Fibroblast of skin of left quadriceps (primary cell): ENCODE measurements around the gene ZDHHC11.
"Not testable (repeated sequence)": the region's sequence is repeated elsewhere in the genome, so short reads cannot be mapped to it uniquely, and the experiment has no call there.

Source experiments
- DNase-seq, 2 experiments: peaks; one replicate each; pipeline ENCODE4 v3.0.0-alpha.2; 2013; ENCODE audit warnings: low read depth in 2 of 2

ZDHHC11 gene

GRCh38 chr5:878677-879076 lies 27.9 kb upstream of the ZDHHC11 start:
- DNase-seq = not testable (repeated sequence)

- no peak for DNase-seq
Observed at GRCh38 chr5:878125-878524, 27.3 kb upstream of the ZDHHC11 start.

GRCh38 chr5:876398-877365 lies 25.9 kb upstream of the ZDHHC11 start:
- no peak for DNase-seq

DNA sequence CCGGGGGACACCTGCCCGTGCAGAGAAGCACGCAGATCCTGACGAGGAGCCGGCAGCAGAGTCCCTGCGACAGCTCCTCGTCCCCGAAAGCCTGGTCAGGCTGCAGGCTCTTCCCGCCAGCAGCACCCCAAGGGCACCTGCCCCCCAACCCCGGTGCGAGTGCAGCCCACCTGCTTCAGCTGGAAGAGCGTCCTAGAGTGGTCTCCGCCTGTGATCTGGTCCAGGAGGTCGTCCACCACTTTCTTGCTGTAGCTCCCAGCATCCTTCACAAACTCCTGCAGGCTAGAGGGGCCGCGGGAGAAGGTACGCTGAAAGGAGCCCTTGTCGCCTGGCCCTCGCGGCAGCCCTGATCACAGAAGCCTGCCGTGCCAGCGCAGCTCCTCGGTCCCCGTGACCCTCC lies 25.1 kb upstream of the ZDHHC11 start:
- no peak for DNase-seq

DNA sequence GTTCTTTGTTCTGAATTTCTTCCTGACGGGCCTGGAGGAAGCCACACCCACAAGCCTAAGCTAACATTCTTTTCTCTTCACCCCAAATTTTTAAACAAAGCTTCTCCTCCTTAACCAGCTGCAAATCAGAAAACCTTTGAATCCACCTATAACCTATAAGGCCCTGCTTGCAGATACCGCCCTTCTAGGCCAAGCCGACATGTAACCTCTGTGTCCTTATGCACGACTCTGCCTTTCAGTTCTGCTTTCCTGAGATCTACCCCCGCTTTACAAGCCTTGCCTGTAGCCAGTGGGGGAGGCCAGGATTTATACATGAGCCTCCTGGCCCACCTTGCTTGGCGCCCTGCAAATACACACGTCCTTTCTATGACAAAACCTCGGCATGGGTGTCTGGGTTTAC lies 22.5 kb upstream of the ZDHHC11 start:
- DNase-seq = no peak

DNA sequence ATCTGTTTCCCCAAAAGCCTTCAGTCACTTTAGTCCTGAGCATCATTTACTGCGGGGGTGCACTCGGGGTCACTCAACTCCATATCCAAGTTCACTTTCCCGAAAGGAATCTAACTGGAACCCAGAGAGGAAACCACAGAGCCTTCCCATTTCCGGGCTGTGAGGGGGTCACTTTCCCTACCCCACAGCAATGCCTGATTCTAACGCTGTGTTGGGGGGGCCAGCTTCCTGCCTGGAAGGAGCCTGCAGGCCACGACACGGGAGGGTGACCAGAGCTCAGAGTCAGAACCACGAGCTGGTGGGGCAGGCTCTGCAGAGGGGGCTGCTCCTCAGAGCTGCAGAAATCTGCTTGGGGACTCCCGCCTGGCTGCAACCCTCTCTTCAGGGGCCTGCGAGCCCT lies 21.5 kb upstream of the ZDHHC11 start:
- DNase-seq = no peak

GRCh38 chr5:871596-872298 lies 21.0 kb upstream of the ZDHHC11 start:
- no peak for DNase-seq

DNA sequence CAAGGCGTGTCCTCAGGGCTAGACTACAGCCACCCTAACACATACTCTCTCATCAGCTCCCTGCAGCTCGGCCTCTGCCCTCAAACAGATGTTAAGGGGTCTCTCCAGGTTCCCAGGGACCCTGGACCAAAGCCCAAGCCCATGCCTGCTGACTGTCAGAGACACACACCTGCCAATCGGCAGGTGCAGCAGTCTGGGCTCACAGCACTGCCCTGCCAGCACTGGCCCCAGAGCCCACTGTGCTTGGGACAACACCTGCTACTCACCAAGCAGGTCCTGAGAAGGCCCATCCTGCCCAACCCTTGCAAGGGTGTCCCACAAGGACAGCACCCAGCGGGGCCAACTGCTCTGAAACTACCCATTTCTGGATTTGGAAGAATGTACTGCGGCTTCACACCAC lies 20.2 kb upstream of the ZDHHC11 start:
- no peak for DNase-seq

- DNase-seq = no peak
Observed at GRCh38 chr5:868428-869135, 17.8 kb upstream of the ZDHHC11 start.

- DNase-seq = no peak
Observed at GRCh38 chr5:867300-867870, 16.6 kb upstream of the ZDHHC11 start.

DNA sequence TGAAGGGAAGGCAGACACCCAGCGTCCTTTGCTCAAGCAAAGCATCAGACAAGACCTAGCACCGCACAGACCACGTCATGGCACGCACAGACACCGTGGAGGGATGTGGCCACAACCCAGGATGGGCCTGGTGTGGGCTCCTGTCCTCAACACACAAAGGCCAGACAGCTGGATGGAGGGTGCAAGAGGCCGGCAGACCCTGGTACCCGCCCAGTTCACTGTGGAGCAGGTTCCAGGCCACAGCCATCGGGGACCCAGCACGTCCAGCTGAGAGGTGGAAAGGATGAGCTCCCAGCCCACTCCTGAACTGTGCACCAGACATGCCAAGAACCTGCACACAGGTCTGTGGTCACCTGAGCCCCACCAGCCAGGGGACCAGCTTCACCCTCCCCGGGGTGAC lies 15.0 kb upstream of the ZDHHC11 start:
- no peak for DNase-seq

GRCh38 chr5:865168-865521 lies 14.4 kb upstream of the ZDHHC11 start:
- DNase-seq = no peak

GRCh38 chr5:864492-865167 lies 13.8 kb upstream of the ZDHHC11 start:
- no peak for DNase-seq

DNA sequence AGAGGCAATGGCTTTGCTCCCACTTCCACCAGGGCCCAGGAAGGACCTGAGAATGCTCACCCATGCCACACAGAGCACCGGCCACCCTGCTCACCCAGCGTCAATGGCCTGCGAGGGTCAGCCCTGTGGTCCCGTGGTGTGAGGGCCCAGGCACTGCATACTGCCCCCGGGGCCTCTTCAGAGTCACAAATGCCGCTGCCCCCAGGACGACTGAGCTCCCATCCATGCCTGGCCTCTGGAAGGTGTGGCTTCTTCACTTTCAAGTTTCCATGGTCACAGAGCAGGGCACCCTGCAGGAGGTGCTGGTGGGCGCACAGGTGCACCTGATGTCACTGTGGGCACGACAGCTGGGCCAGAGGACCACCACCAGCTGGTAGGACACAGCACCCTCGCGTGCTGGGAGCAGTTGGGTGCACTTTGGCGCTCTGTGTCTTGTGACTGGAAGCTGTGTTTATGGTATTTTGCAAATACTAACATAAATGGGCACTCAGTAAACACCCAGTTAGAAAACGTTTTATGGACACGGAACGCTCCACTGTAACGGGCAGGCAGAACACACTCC lies 12.5 kb upstream of the ZDHHC11 start:
- DNase-seq = no peak

- no peak for DNase-seq
Observed at GRCh38 chr5:862367-863243, 11.8 kb upstream of the ZDHHC11 start.

- no peak for DNase-seq
Observed at GRCh38 chr5:861442-862366, 10.9 kb upstream of the ZDHHC11 start.

DNA sequence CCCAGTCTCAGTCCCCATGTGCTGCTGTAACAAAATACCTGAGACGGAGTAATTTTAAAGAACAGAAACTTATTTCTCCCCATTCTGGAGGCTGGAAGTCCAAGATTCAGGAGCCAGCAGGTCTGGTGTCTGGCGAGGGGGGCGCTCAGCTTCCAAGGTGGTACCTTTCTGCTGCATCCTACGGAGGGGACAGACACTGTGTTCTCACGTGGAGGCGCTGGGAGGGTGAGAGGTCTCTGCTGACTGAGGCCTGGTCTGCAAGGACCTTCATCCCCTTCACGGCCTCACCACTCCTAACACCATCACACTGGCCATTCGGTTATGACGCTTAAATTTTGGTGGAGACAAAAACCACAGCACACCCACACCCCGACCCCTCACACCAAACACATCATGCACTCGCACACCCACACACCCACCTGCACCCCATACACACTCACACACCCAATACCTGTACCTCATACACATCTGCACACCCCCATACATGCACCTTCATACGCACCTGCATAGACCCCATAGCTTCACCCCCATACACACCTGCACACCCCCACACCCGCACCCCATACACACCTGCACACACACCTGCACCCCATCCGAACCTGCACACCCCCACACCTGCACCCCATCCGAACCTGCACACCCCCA lies 9.8 kb upstream of the ZDHHC11 start:
- no peak for DNase-seq

GRCh38 chr5:859798-860296 lies 9.1 kb upstream of the ZDHHC11 start:
- DNase-seq = no peak
